GM12878 (cell line): Measurements from ENCODE around the gene DENND10. TPM values are rescaled to one million over a fixed set of nuclear protein-coding genes. Genes with fewer than 3 reads are reported as not detected.

Experiments used
- EED ChIP-seq: sonication (generic); IDR thresholded peaks from 2 replicates; pipeline ENCODE4 v1.6.1; 2016; ENCODE audit warnings: antibody characterized with exemption, low read depth
- EGR1 ChIP-seq, 2 experiments: IDR thresholded peaks; 1 replicate in 1 of 2; 2 replicates in 1 of 2; pipeline ENCODE4 v1.6.1; 2011 to 2012; ENCODE audit warnings: low read depth in 2 of 2, low read length in 2 of 2, borderline replicate concordance in 1 of 2, mild to moderate bottlenecking in 1 of 2, moderate library complexity in 1 of 2
- HCFC1 ChIP-seq: fragments of 150-350 bp; IDR thresholded peaks from 2 replicates; pipeline ENCODE4 v1.6.1; 2014; ENCODE audit warnings: low read length
- HDAC6 ChIP-seq: fragments of 200-600 bp; sonication (generic); IDR thresholded peaks from one replicate; pipeline ENCODE4 v1.8.0; 2017; ENCODE audit warnings: antibody characterized with exemption; ENCODE audit not compliant: unreplicated experiment
- MXI1 ChIP-seq: fragments of 150-350 bp; IDR thresholded peaks from 2 replicates; pipeline ENCODE4 v1.6.1; 2011; ENCODE audit warnings: low read depth, mild to moderate bottlenecking, inconsistent platforms, low read length, improper control_type of control experiment
- NR2C2 ChIP-seq: IDR thresholded peaks from 2 replicates; pipeline ENCODE4 v1.6.1; 2011; ENCODE audit warnings: borderline replicate concordance, low read depth; ENCODE audit not compliant: control insufficient read depth, insufficient read length
- PBX3 ChIP-seq: IDR thresholded peaks from 2 replicates; pipeline ENCODE4 v1.6.1; 2011; ENCODE audit warnings: mild to moderate bottlenecking, low read depth, low read length, moderate library complexity; ENCODE audit not compliant: insufficient replicate concordance
- RELA ChIP-seq: fragments of 450-650 bp; IDR thresholded peaks from 2 replicates; pipeline ENCODE4 v1.8.0; 2014; ENCODE audit warnings: borderline replicate concordance; ENCODE audit not compliant: partially characterized antibody
- RUNX3 ChIP-seq: IDR thresholded peaks from 2 replicates; pipeline ENCODE4 v1.6.1; 2012; ENCODE audit warnings: low read length, inconsistent platforms
- SIN3A ChIP-seq: IDR thresholded peaks from 2 replicates; pipeline ENCODE4 v1.6.1; 2012; ENCODE audit warnings: low read depth, low read length, improper control_type of control experiment
- SMAD1 ChIP-seq: fragments of 450-650 bp; IDR thresholded peaks from 2 replicates; pipeline ENCODE4 v1.6.1; 2018; ENCODE audit warnings: mild to moderate bottlenecking, low read depth; ENCODE audit not compliant: partially characterized antibody
- ZBTB11 ChIP-seq: fragments of 450-650 bp; formaldehyde crosslinking; IDR thresholded peaks from 2 replicates; pipeline ENCODE4 v1.5.0; 2022; ENCODE audit warnings: mild to moderate bottlenecking, missing genetic modification characterization
- ZNF207 ChIP-seq: fragments of 450-650 bp; IDR thresholded peaks from 2 replicates; pipeline ENCODE4 v1.6.1; 2014; ENCODE audit warnings: antibody characterized with exemption, mild to moderate bottlenecking, borderline replicate concordance
- polyA plus RNA-seq, 11 experiments: library from polyadenylated mRNA; depleted of rRNA in 4 of 11; unstranded in 6 of 11; stranded (reverse) in 5 of 11; fragments of >200 nt; fragmentation: Nextera tagmentation in 4 of 11; fragmentation: Illumina TruSeq in 1 of 11; extraction: Ambion mirVana in 4 of 11; extraction: Trizol in 1 of 11; gene quantifications; 1 replicate in 1 of 11; 2 replicates in 10 of 11; pipeline versions ENCODE4 v1.2.1 to v1.2.3, GENCODE V29; 2011 to 2016; ENCODE audit warnings: inconsistent platforms in 2 of 11, missing spikeins in 2 of 11, low read depth in 1 of 11
- total RNA-seq, 4 experiments: library from RNA; depleted of rRNA in 3 of 4; stranded (reverse); fragments of >200 nt in 3 of 4; fragmentation: Illumina TruSeq in 1 of 4; extraction: Trizol in 1 of 4; gene quantifications; 2 replicates each; pipeline versions ENCODE4 v1.2.1 to v1.2.3, GENCODE V29; 2013 to 2021
- TF ChIP-seq, protein P1 (sequence below): fragments of 450-650 bp; formaldehyde crosslinking; IDR thresholded peaks from 2 replicates; pipeline ENCODE4 v1.4.0; 2020; ENCODE audit warnings: mild to moderate bottlenecking, moderate library complexity
- TF ChIP-seq, protein P2 (sequence below): fragments of 450-650 bp; IDR thresholded peaks from 2 replicates; pipeline ENCODE4 v1.6.1; 2017; ENCODE audit warnings: antibody characterized with exemption, mild to moderate bottlenecking, moderate library complexity
- TF ChIP-seq, protein P3 (sequence below): IDR thresholded peaks from 2 replicates; pipeline ENCODE4 v1.6.1; 2011; ENCODE audit warnings: low read depth, mild to moderate bottlenecking, low read length, moderate library complexity, borderline replicate concordance; ENCODE audit errors: extremely low read depth

DENND10 gene
- total and polyA plus RNA-seq, 10 of the 15 experiments (the other 5 are each of a cell fraction or from before 2014, with no cell fraction given) = 21.5 to 39.8 (median 26.2) TPM

DNA sequence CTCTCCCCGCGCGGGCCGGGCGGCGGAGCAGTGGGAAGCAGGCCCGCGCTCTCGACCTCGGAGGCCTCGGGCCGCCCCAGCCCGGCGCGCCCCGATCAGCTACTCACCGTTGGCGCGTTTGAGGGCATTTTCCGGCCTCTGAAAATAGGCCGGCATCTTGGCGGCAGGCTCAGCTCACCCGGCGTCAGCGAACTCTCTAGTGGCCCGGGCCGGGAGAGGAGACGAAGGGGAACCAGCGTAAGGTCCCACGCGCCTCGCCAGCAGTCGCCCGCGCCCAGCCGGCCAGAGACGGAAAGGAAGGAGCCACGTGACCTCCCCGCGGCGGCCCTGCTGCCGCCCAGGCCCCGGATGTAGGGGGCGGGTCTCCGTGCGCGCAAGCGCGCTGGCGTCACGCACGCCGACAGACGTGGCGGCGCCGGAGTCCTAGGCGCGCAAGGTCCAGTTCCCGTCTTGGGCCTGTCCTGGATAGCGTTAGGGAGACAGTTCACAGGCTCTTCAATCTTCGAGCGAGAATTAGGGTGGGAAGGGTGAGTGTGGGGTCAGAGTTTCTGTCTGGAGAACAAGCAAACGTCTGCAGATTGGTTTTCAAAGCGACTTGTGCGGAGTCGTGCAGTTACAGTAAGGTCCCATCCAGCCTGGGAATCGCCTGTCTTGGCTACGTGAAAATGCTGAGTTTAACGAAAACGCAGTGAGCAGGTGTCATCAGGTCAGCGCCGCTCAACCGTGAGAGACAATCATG, 23.2 kb upstream of the DENND10 start, which contains the start of gene EIF3A (continued):
- TF ChIP-seq, protein P1, sequence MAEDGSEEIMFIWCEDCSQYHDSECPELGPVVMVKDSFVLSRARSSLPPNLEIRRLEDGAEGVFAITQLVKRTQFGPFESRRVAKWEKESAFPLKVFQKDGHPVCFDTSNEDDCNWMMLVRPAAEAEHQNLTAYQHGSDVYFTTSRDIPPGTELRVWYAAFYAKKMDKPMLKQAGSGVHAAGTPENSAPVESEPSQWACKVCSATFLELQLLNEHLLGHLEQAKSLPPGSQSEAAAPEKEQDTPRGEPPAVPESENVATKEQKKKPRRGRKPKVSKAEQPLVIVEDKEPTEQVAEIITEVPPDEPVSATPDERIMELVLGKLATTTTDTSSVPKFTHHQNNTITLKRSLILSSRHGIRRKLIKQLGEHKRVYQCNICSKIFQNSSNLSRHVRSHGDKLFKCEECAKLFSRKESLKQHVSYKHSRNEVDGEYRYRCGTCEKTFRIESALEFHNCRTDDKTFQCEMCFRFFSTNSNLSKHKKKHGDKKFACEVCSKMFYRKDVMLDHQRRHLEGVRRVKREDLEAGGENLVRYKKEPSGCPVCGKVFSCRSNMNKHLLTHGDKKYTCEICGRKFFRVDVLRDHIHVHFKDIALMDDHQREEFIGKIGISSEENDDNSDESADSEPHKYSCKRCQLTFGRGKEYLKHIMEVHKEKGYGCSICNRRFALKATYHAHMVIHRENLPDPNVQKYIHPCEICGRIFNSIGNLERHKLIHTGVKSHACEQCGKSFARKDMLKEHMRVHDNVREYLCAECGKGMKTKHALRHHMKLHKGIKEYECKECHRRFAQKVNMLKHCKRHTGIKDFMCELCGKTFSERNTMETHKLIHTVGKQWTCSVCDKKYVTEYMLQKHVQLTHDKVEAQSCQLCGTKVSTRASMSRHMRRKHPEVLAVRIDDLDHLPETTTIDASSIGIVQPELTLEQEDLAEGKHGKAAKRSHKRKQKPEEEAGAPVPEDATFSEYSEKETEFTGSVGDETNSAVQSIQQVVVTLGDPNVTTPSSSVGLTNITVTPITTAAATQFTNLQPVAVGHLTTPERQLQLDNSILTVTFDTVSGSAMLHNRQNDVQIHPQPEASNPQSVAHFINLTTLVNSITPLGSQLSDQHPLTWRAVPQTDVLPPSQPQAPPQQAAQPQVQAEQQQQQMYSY = peak; percentile 22; the same call in 1 of the 2 replicates
- TF ChIP-seq PBX3 (no peak), RELA (peak; percentile 34), MXI1 (peak; percentile 78), SIN3A (no peak), ZBTB11 (CRISPR knock-in tag) (no peak), SMAD1 (peak; percentile 75), NR2C2 (no peak), ZNF207 (no peak), RUNX3 (no peak; the same call in 1 of the 2 replicates), EED (no peak), EGR1 (IDR thresholded peaks at IDR 0.05; ENCODE audit: borderline replicate concordance in 1 of 2, low read depth in 2 of 2, low read length in 2 of 2) (peak in 1 of 2 experiments; percentile 93; a peak in 1 of 3 replicates), HDAC6 (peak; percentile 24), HCFC1 (no peak)
- TF ChIP-seq, protein P2, sequence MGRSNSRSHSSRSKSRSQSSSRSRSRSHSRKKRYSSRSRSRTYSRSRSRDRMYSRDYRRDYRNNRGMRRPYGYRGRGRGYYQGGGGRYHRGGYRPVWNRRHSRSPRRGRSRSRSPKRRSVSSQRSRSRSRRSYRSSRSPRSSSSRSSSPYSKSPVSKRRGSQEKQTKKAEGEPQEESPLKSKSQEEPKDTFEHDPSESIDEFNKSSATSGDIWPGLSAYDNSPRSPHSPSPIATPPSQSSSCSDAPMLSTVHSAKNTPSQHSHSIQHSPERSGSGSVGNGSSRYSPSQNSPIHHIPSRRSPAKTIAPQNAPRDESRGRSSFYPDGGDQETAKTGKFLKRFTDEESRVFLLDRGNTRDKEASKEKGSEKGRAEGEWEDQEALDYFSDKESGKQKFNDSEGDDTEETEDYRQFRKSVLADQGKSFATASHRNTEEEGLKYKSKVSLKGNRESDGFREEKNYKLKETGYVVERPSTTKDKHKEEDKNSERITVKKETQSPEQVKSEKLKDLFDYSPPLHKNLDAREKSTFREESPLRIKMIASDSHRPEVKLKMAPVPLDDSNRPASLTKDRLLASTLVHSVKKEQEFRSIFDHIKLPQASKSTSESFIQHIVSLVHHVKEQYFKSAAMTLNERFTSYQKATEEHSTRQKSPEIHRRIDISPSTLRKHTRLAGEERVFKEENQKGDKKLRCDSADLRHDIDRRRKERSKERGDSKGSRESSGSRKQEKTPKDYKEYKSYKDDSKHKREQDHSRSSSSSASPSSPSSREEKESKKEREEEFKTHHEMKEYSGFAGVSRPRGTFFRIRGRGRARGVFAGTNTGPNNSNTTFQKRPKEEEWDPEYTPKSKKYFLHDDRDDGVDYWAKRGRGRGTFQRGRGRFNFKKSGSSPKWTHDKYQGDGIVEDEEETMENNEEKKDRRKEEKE = no peak
- TF ChIP-seq, protein P3, sequence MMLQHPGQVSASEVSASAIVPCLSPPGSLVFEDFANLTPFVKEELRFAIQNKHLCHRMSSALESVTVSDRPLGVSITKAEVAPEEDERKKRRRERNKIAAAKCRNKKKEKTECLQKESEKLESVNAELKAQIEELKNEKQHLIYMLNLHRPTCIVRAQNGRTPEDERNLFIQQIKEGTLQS = peak; percentile 63; the same call in 1 of the 2 replicates
